Esophagus muscularis mucosa (tissue), 4 donors: ENCODE measurements around the gene ZNF747. TPM values are rescaled to one million over a fixed set of nuclear protein-coding genes. Genes with fewer than 3 reads are reported as not detected.

ENCODE experiments used
- DNase-seq: peaks from one replicate; pipeline ENCODE4 v3.0.0-alpha.2; 2017; ENCODE audit errors: extremely low spot score
- H3K27ac ChIP-seq, 4 donors: fragments of 200-600 bp; sonication (generic); replicated peaks in 1 of 4; 1 replicate in 3 of 4; 2 replicates in 1 of 4; pipeline ENCODE4 v1.5.1; 2016 to 2019; ENCODE audit warnings: mild to moderate bottlenecking in 1 of 4
- H3K27me3 ChIP-seq, 4 donors: fragments of 200-600 bp; sonication (generic); one replicate each; pipeline versions ENCODE4 v1.5.1 to v1.6.0; 2016 to 2019
- H3K36me3 ChIP-seq, 4 donors: fragments of 200-600 bp; sonication (generic); one replicate each; pipeline ENCODE4 v1.5.1; 2016 to 2019
- H3K4me1 ChIP-seq, 4 donors: fragments of 200-600 bp; sonication (generic); one replicate each; pipeline ENCODE4 v1.5.1; 2016 to 2019
- H3K4me3 ChIP-seq, 4 donors: fragments of 200-600 bp; sonication (generic); 1 replicate in 2 of 4; 2 replicates in 2 of 4; pipeline ENCODE4 v1.5.1; 2016 to 2019; ENCODE audit warnings: mild to moderate bottlenecking in 4 of 4, moderate library complexity in 1 of 4
- H3K9me3 ChIP-seq, 4 donors: fragments of 200-600 bp; sonication (generic); 1 replicate in 3 of 4; 2 replicates in 1 of 4; pipeline ENCODE4 v1.5.1; 2016 to 2019
- CTCF ChIP-seq, 3 experiments: fragments of 200-600 bp in 2 of 3; fragments of 450-650 bp in 1 of 3; sonication (generic) in 2 of 3; IDR thresholded peaks; one replicate each; pipeline ENCODE4 v1.5.1; 2017 to 2019; ENCODE audit warnings: antibody characterized with exemption in 3 of 3, mild to moderate bottlenecking in 2 of 3, moderate library complexity in 1 of 3
- EP300 ChIP-seq: sonication (generic); formaldehyde crosslinking; IDR thresholded peaks from one replicate; pipeline ENCODE4 v1.6.1; 2017; ENCODE audit warnings: antibody characterized with exemption
- POLR2A ChIP-seq: fragments of 450-650 bp; IDR thresholded peaks from one replicate; pipeline ENCODE4 v1.6.1; 2017; ENCODE audit warnings: antibody characterized with exemption, moderate library complexity, mild to moderate bottlenecking, low read depth
- POLR2AphosphoS5 ChIP-seq, 2 donors: sonication (generic); formaldehyde crosslinking; IDR thresholded peaks; one replicate each; pipeline ENCODE4 v1.6.1; 2017; ENCODE audit warnings: antibody characterized with exemption in 2 of 2
- WGBS: methylation state at CpG from one replicate; pipeline ENCODE4 v1.1.5; 2018; 5-methylcytosine and 5-hydroxymethylcytosine counted together
- intact Hi-C: fragments of 100-400 bp; cut with DNase I; formaldehyde crosslinking; loops from one replicate; pipeline ENCODE4 v1.15.1; 2023
- total RNA-seq, 4 donors: library from RNA; depleted of rRNA; stranded (reverse); fragments of >200 nt; gene quantifications; one replicate each; pipeline versions ENCODE4 v1.1.0 to v1.2.1, GENCODE V29; 2016

The ZNF747 gene
- total RNA-seq, 4 donors from 2014 or later = 15.2 to 29.6 (median 22.3) TPM

DNA sequence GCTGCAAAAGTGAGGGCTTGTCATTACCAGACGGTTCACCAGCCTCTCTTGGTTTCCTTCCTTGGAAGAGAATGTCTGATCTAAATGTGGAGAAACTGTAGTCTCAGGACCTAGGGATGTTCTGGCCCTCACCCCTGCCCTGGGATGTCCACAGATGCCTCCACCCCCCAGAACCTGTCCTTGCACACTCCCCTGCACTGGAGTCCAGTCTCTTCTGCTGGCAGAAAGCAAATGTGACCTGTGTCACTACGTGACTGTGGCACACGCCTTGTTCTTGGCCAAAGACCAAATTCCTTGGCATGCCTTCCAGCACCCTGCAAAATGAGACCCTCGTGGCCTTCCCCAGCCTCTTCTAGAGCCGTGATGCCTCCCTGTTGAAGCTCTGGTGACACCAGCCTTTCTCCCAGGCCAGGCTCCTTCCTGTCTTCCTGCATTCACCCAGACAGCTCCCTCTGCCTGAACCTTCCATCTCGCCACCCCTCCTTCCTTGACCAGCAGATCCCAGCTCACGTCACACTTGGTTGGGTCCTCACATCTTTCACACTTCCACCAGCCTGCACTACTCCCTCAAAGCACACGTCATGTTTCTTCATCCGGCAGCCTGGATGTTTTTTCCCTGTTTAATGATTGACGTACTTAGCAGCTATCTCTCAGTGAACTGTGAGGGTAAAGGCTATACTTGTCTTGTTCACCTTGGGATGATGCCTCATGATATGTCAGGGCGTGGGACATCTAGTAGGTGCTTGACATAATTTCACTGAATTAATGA is 12.6 kb downstream of the ZNF747 start:
- intact Hi-C loops = loop anchor here (5.0 kb wide), 1 partner anchor 90 kb away; the partner anchor contains the start of gene DCTPP1
- TF ChIP-seq CTCF (IDR thresholded peaks at IDR 0.05) (no peak), POLR2A (no peak), POLR2AphosphoS5 (IDR thresholded peaks at IDR 0.05) (no peak), EP300 (no peak)
- DNase-seq = no peak
- H3K27me3 ChIP-seq = no peaks in the 10 kb centered on the region
- H3K36me3 ChIP-seq = peaks cover 3 to 11% (median 9%) of the 10 kb centered on the region in 4 donors
- WGBS = 65% methylated on average over 11 of the region's 11 CpGs
- H3K4me1 ChIP-seq = peaks cover 6 to 25% (median 18%) of the 10 kb centered on the region in 4 donors
- H3K27ac ChIP-seq = no peak overlapping the region
- H3K4me3 ChIP-seq = no peak overlapping the region
- no peaks in the 10 kb centered on the region for H3K9me3 ChIP-seq

GRCh38 chr16:30521476-30521872 is 13.2 kb downstream of the ZNF747 start:
- peaks cover 6 to 25% (median 18%) of the 10 kb centered on the region in 4 donors for H3K4me1 ChIP-seq
- 87% methylated on average over 4 of the region's 7 CpGs for WGBS
- no peaks in the 10 kb centered on the region for H3K27me3 ChIP-seq
- peaks cover 3 to 11% (median 9%) of the 10 kb centered on the region in 4 donors for H3K36me3 ChIP-seq
- no peaks in the 10 kb centered on the region for H3K9me3 ChIP-seq
- intact Hi-C loops = loop anchor here (5.0 kb wide), 1 partner anchor 89 kb away; the partner anchor contains the start of gene DCTPP1
- TF ChIP-seq EP300 = no peak
- TF ChIP-seq POLR2A = no peak
- TF ChIP-seq POLR2AphosphoS5 (IDR thresholded peaks at IDR 0.05) = no peak
- H3K4me3 ChIP-seq = no peak overlapping the region
- no peak for DNase-seq
- H3K27ac ChIP-seq = no peak overlapping the region

DNA sequence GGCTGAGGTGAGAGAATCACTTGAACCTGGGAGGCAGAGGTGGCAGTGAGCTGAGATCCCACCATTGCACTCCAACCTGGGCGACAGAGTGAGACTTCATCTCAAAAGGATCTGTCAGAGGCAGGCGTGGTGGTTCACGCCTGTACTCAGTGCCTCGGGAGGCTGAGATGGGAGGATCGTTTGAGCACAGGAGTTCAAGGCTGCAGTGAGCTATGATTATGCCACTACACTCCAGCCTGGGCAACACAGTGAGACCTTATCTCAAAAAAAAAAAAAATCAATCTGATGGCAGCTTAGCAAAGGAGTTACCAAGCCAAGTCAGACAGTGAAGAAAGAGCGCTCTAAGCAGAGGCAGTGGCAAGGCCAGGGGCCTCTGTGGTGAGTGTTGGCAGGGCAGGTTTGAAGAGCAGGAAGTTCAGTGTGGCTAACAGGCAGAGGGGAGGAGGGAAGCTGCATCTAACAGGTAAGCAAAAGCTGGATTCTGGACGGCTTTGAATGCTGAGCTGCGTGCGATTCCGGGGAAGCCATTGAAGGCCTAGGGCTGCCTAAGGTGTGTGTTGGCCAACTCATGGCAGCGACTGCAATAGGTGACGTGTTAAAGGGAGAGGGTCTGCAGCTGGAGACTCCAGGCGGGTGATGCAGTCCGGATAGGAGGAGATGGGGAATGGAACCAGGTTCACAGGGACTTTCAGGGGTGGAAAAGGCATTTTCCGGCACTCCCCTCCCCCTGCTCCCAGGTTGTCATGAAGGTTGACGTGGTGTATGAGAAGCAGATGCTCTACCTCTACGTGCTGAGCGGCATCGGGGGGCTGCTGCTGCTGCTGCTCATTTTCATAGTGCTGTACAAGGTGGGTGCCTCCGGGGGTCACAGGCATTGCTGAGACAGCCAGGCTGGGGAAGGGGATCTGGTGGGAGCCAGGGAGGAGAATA is 15.3 kb downstream of the ZNF747 start:
- TF ChIP-seq CTCF (IDR thresholded peaks at IDR 0.05) = no peak
- no peak for TF ChIP-seq EP300
- TF ChIP-seq POLR2A = no peak
- no peak for TF ChIP-seq POLR2AphosphoS5 (IDR thresholded peaks at IDR 0.05)
- Histone ChIP-seq H3K27ac (no peak overlapping the region), H3K27me3 (no peaks in the 10 kb centered on the region), H3K4me1 (peaks cover 3 to 8% (median 6%) of the 10 kb centered on the region in 4 donors), H3K9me3 (no peaks in the 10 kb centered on the region), H3K36me3 (peaks cover 0 to 3% (median 2%) of the 10 kb centered on the region in 4 donors), H3K4me3 (no peak overlapping the region)
- DNase-seq = no peak
- WGBS = 83% methylated on average over 20 of the region's 20 CpGs
- intact Hi-C loops = loop anchor here (5.0 kb wide), 1 partner anchor 87 kb away; the partner anchor contains the start of gene DCTPP1

GRCh38 chr16:30518552-30518951 is 16.1 kb downstream of the ZNF747 start:
- Histone ChIP-seq H3K4me1 (no peaks in the 10 kb centered on the region), H3K27ac (no peak overlapping the region), H3K4me3 (no peak overlapping the region), H3K27me3 (no peaks in the 10 kb centered on the region), H3K36me3 (no peaks in the 10 kb centered on the region), H3K9me3 (no peaks in the 10 kb centered on the region)
- TF ChIP-seq CTCF (IDR thresholded peaks at IDR 0.05) (no peak), EP300 (no peak), POLR2AphosphoS5 (IDR thresholded peaks at IDR 0.05) (no peak), POLR2A (no peak)
- 85% methylated on average over 10 of the region's 10 CpGs for WGBS
- intact Hi-C loops = no loop called here
- DNase-seq = no peak

GRCh38 chr16:30515275-30515674 is 19.4 kb downstream of the ZNF747 start:
- WGBS = 82% methylated on average over 2 of the region's 2 CpGs
- intact Hi-C loops = no loop called here

More at GRCh38 chr16:30515275-30515674, 19.4 kb downstream of the ZNF747 start:
- Histone ChIP-seq H3K36me3 (no peaks in the 10 kb centered on the region), H3K4me1 (no peaks in the 10 kb centered on the region), H3K27me3 (no peaks in the 10 kb centered on the region), H3K9me3 (no peaks in the 10 kb centered on the region), H3K27ac (no peak overlapping the region), H3K4me3 (no peak overlapping the region)
- DNase-seq = no peak
- no peak for TF ChIP-seq POLR2A
- no peak for TF ChIP-seq CTCF (IDR thresholded peaks at IDR 0.05)
